NCI-H2107 treated with DMSO at 0.1 percent for 48 hours (cell line): ENCODE measurements around the gene GJC3.
"Not testable (repeated sequence)": the region's sequence is repeated elsewhere in the genome, so short reads cannot be mapped to it uniquely, and the experiment has no call there.

ENCODE experiments used
- DNase-seq: peaks from one replicate; lab custom pipeline; 2025; ENCODE audit not compliant: unreplicated experiment; lab: John Stamatoyannopoulos, UW

GJC3 gene

DNA sequence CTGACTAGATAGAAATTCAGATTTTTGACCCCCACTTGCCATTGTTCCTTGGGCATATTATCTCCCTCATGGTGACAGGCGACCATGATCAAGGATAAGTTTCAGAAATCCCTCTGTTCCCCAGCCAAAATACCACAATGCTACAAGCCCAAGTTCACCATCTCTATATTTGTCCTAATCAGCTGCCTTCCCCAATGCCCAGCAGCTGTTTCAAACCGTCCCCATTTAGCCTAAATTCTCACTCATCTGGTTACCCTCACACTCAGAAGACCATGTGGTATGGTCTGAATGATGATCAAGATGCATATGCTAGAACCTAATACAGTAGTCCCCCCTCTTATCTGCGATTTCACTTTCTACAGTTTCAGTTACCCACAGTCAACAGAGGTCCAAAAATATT, 956 bp upstream of the GJC3 start:
- DNase-seq, result no peak

- no peak for DNase-seq
Observed at GRCh38 chr7:99929730-99930053, 272 bp upstream of the GJC3 start.

DNA sequence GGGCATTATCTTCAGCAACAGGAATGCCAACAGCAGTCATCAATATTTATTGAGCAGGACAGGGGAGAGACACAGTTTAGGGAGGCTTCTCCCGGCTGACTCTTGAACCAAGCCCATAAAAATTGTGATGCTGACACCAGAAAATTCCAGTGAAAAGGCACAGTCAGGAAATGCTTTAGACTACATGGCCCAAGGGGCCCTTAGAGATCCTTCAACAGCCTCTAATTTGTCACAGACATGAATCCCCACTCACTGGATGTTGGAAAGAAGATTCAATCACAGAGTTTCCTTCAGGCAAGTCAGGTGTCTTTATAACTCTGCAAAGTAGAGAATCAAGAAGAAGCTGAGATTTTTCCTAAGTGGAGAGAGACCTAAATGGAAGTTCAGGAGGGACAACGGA, 1.2 kb downstream of the GJC3 start:
- no peak for DNase-seq

DNA sequence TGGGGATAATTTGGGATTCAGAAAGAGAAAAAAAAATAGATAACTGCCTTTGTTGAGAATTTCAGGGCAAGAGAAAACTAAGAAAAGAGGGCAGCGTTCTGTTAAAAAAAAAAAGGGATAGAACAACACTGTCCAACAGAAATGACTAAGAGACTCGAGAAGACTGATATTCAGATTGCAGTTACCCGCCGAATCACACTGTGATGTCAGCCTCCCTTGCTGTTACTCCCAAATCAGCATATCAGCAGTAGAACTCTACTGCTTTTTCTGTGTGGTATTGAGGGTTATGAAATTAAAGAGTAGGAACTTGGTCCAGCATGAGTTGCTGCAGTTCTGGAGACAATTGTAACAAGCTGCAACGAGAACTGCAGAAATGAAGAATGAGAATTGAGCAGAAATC, 1.9 kb downstream of the GJC3 start:
- DNase-seq, result no peak

- no peak for DNase-seq
Observed at GRCh38 chr7:99926321-99926720, 3.1 kb downstream of the GJC3 start.

- DNase-seq, result no peak
Observed at GRCh38 chr7:99923200-99923599, 6.2 kb downstream of the GJC3 start.

DNA sequence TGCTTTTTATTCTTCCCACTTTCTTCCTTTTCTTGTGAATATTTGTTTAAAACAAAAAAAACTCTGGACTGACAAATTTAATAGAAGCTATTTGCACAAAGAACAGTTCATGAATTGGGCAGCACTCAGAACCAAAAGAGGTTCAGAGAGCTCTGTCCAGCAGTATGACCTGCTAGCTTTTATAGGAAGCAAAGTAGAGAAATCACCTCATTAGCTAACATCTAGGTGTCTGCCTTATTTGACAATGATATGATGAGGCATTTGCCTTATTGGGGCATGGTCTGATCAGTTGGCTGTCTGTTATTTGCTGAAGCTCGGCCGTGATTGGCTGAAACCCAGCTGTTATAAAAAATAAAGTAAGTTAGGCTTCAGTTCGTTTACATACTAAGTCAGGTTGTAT, 9.3 kb downstream of the GJC3 start:
- no peak for DNase-seq

- no peak for DNase-seq
Observed at GRCh38 chr7:99919814-99920112, 9.7 kb downstream of the GJC3 start.

- DNase-seq, result peak; percentile 85
Observed at GRCh38 chr7:99918959-99919813, 10.2 kb downstream of the GJC3 start, which contains the start of gene TRIM4. TRIM4 (minus strand) TSS chr7:99919530; CDS start chr7:99919401, 129 bp downstream.

GRCh38 chr7:99910976-99911375, 18.4 kb downstream of the GJC3 start:
- no peak for DNase-seq

GRCh38 chr7:99901581-99901980, 27.8 kb downstream of the GJC3 start:
- no peak for DNase-seq

GRCh38 chr7:99899830-99900519, 29.4 kb downstream of the GJC3 start:
- DNase-seq, result no peak

- no peak for DNase-seq
Observed at GRCh38 chr7:99898836-99899235, 30.6 kb downstream of the GJC3 start.

GRCh38 chr7:99898023-99898357, 31.4 kb downstream of the GJC3 start:
- no peak for DNase-seq

DNA sequence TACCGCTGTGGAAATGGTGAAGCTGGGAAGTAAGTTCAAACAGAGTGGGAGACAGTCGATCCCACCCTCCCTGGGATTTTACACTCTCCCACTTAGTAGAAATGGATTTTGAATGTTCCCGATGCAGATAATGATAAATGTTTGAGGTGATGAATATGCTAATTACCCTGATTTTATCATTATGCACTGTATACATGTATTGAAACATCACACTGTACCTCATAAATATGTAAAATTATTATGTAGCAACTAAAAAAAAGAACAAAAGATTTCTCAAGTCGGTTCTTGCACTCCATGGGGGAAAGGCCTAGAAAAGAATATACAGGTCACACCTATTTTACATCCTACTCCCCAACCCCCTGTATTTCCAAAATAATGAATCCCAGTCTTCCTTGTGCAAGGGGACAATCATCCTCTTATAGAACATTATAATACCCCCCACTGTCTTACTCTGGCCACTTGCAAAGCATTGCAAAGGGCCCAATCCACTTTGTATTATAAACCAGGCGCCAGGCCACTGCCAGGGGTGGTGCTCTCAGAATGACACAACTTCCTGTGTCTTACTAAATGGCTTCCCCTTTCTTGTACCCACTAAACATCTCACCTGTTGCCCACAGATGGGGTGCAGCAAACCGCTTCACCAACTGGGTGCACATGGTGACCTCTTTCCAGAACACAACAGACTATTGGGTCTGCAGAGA, 31.9 kb downstream of the GJC3 start:
- DNase-seq, result no peak

- no peak for DNase-seq
Observed at GRCh38 chr7:99894738-99895137, 34.7 kb downstream of the GJC3 start.

- no peak for DNase-seq
Observed at GRCh38 chr7:99893280-99893679, 36.1 kb downstream of the GJC3 start.

GRCh38 chr7:99890348-99890747, 39.1 kb downstream of the GJC3 start:
- not testable (repeated sequence) for DNase-seq

DNA sequence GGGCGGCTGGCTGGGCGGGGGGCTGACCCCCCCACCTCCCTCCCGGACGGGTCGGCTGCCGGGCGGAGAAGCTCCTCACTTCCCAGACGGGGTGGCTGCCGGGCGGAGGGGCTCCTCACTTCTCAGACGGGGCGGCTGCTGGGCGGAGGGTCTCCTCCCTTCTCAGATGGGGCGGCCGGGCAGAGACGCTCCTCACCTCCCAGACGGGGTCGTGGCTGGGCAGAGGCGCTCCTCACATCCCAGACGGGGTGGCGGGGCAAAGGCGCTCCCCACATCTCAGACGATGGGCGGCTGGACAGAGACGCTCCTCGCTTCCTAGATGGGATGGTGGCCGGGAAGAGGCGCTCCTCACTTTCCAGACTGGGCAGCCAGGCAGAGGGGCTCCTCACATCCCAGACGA, 41.1 kb downstream of the GJC3 start:
- not testable (repeated sequence) for DNase-seq

- DNase-seq, result no peak
Observed at GRCh38 chr7:99881370-99881769, 48.0 kb downstream of the GJC3 start.

DNA sequence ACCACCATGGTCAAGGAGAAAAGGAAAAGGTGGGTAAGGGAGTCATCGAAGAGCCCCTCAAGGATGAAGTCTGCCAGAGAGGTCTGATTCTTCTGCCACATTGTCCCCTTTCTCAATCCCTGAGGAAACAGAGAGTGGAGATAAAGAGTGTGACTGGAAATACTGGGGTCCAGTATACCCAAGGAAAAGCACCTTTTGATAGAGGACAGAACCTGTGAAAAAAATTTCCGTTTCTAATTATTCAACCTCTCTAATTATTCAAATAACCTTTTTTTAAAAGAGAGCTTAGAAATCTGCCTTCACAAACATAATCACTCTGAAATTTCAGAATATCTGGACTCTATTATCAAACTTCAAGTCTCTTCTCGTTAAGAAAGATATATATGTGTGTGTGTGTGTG, 52.5 kb downstream of the GJC3 start, which contains the start of gene OR2AE1:
Gene OR2AE1 (minus strand): TSS at position 101 of the 400 bp plus-strand sequence. CDS start 0 bp downstream, at position 101.
- DNase-seq, result no peak

GRCh38 chr7:99876491-99876890, 52.9 kb downstream of the GJC3 start:
- no peak for DNase-seq
